Fibroblast of skin of left quadriceps (primary cell): ENCODE results near the gene ROMO1.
"Not testable (repeated sequence)": the region's sequence is repeated elsewhere in the genome, so short reads cannot be mapped to it uniquely, and the experiment has no call there.

ENCODE experiments used
- DNase-seq, 2 experiments: peaks; one replicate each; pipeline ENCODE4 v3.0.0-alpha.2; 2013; ENCODE audit warnings: low read depth in 2 of 2

Gene ROMO1

DNA sequence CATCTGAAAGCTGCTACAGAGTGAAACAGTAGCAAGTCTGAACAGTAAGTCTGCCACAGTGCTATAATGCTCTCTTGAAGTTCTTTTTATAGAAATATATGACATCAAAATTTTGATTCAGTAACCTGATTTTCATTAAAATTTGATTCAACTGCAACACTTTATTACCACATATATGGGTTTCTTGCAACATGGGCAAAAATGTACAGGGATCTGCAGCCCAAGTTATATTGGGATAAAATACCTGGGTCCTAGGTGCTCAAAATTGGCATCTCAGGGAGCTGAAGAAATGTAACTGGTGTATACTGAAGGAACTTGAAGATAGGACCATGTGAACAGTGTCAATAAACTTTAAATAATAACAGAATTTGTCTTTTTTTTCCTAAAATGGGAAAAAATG is 10.8 kb downstream of the ROMO1 start:
- DNase-seq = no peak

DNA sequence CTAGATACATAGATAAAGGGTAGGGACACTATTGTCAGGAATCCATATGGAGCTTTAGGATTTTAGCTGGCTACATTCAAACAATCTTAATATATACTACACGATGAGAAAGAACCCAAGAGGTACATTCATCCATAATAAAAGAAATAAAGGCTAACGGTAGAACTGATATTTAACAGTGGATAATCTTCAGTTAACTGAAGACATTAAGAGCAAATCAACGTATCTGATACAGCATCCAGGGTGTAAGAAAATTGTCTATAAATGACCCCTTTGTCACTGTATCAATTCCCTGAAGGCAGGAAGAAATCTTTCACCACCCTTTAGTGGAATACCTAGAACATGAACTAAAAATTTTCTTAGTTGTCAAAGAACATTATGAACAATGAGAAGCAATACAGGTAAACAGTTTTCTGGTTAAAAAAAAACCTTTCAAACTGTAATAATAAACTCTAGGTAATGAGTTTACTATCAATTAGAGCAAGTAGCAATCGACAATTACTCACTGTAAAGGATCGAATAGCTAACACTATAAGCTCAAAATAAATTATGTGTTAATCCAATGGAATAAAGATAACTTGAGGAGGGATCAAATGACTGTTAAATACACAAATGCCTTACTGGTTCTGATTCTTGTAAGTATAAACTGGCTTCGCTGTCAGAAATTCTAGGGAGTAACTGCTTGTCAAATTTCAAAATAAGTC is 11.8 kb downstream of the ROMO1 start:
- no peak for DNase-seq

DNA sequence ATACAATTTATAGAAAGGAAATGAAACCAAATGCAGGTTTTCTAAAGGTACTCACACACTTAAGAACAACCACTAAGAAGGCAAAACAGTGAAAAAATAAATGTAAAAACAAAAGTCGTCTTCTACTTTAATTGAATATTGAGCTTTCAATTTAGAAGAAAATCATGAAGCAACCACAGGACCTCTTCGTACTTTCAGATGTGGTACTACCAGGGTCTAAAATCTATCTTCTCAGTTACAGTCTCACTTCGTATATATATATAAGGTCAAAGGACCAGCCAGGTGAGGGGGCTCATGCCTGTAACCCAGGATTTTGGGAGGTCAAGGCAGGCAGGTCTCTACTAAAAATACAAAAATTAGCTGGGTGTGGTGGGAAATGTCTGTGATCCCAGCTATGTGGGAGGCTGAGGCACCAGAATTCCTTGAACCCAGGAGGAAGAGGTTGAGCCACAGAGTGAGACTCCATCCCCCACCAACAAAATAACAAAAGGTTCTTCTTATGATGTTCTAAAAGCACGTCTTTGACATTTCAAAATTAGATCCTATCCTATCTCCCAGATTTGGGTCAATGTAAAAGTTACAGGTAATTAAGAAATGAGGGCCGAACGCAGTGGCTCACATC is 12.5 kb downstream of the ROMO1 start:
- no peak for DNase-seq

DNA sequence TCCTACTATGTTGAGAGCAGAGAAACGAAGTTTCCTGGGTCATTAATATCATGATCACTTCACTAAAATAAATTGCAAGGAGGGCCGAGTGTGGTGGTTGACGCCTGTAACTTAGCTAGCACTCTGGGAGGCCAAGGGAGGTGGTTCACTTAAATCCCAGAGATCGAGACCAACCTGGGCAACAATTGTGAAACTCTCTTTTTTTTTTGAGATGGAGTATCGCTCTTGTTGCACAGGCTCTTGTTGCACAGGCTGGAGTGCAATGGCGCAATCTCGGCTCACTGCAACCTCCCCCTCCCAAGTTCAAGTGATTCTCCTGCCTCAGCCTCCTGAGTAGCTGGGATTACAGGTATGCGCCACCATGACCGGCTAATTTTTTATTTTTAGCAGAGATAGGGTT is 13.9 kb downstream of the ROMO1 start:
- DNase-seq = not testable (repeated sequence)

DNA sequence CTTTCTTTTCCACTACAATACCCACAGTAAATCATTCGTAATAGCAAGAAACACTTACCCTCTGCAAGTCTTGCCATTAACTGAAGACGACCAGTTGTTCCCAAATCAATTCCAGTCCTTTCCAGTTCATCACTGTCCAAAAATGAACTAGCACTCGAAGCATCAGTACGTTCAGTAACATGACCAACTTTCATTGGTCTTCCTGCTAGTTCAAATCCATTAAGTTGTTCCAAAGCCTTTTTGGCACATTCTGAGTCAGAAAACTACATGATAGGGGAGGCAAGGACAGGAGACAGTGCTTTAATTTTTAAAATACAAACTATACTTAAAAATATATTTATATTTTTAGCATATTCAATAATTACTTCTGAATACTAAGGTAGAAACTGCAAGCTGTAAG is 14.9 kb downstream of the ROMO1 start:
- no peak for DNase-seq

DNA sequence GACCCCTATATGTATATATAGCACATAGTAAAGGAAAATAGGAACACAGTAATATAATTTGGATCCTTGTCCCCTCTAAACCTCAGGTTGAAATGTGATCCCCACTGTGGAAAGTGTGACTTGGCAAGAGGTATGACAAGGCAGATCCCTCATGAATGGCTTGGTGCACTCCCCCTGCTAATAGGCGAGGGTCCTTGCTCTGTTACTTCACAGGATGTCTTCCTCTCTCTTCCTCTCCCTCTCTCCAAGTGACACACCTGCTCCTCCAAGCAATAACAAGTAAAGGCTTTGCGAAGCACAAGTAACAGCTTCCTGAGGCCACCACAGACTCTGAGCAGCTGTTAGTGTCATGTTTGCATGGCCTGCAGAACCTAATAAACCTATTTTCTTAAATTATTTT is 16.4 kb downstream of the ROMO1 start:
- DNase-seq = no peak

DNA sequence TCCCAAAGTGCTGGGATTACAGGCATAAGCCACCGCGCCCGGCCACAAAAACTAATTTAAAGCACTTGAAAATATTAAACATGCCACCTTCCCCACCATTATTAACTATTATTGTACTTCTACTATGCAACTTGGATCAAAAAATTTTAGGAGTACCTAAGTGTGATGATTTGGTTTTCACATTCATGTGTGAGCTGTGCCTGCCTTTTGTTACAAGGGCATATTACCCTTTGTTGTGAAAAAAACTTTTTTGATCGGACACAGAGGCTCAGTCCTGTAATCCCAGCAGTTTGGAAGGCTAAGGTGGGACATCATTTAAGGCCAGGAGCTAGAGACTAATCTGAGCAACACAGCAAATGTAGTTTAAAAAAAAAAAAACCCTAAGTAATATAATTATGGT is 17.1 kb downstream of the ROMO1 start:
- no peak for DNase-seq

DNA sequence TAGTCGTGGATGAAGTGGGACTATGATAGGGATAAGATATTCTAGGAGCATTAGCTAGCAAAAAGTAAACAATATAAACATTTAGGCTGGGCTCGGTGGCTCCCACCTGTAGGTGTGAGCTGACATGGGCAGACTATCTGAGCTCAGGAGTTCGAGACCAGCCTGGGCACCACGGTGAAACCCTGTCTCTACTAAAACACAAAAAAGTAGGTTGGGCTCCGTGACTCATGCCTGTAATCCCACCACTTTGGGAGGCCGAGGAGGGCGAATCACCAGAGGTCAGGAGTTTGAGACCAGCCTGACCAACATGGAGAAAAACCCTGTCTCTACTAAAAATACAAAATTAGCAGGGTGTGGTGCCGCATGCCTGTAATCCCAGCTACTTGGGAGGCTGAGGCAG is 19.1 kb downstream of the ROMO1 start:
- DNase-seq = not testable (repeated sequence)

DNA sequence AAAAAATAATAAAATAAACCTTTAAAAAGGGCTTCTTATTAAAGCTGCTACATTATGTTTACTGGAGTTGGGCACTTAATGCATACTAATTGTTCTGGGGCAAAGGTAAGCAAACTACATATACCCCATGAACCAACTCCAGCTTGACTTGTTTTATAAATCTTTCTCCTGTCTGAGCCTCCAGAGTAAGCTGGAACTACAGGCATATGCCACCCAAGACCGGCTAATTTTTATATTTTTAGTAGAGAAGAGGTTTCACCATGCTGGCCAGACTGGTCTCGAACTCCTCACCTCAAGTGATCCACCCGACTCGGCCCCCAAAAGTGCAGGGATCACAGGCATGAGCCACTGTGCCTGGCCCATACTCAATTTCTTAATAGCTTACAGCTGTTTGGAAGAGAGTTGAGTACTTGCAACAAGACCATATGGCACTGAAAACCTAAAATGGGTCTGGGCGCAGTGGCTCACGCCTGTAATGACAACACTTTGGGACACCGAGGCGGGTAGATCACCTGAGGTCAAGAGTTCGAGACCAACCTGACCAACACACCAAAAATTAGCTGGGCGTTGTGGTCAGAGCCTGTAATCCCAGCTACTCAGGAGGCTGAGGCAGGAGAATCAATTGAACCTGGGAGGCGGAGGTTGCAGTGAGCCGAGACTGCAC is 19.9 kb downstream of the ROMO1 start:
- DNase-seq = no peak

DNA sequence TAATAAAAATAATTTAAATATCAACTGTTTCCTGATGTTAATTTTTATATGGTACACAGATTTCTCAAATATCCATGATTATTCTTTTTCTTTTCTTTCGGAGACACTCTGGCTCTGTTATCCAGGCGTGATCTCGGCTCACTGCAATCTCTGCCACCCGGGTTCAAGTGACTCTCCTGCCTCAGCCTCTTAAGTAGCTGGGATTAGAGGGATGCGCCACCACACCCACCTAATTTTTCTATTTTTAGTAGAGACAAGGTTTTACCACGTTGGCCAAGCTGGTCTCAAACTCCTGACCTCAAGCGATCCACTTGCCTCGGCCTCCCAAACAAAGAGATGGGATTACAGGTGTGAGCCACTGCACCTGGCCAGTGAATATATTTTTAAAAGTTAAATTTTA is 20.5 kb downstream of the ROMO1 start:
- no peak for DNase-seq

DNA sequence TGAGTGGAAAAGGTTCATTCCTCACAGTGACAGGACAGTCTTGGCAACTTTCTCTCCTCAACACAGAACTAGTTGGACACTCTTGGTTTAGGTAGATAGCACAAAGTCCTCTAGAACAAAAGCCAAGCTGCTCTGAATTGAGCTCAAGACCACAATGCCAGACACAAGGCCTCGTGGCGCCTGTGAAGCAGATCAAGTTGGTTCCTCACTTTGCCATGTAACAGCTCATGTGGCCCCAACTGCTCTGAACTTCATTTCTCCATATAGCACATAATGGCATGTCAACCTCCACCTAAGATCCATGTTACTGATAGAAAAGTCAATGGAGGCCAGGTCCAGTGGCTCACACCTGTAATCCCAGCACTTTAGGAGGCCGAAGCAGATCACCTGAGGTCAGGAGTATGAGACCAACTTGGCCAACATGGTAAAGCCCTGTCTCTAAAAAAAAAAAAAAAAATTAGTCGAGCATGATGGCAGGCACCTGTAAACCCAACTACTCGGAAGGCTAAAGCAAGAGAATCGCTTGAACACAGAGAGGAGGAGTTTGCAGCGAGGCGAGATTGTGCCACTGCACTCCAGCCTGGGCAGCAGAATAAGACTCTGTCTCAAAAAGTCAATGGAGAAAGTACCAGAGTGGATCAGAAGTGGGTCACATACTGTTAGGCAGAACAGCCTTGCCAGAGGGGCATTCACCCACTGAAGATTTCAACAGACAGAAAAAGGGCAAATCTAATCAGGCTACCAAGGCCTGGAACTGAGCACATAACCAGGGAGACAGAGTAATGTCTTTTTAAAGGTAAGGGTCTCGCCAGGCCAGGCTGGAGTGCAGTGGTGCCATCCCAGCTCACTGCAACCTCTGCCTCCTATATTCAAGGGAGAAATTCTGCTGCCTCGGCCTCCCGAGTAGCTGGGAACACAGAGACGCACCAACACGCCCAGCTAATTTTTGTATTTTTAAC is 21.2 kb downstream of the ROMO1 start:
- DNase-seq = no peak

DNA sequence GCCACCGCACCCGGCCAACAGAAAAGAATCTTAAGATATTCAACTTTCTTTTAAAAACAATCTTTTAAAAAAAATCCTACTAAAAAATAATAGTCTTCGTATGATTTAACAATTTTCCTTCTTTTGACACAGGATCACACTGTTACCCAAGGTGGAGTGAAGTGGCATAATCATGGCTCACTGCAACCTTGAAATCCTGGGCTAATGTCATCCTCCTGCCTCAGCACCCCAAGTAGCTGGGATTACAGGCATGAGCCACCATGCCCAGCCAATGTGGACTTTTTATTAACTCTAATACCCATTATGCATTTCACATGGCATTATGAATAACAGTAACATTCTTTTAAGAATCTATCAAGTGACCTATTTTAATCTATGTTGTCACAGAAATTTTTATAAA is 22.0 kb downstream of the ROMO1 start:
- no peak for DNase-seq

DNA sequence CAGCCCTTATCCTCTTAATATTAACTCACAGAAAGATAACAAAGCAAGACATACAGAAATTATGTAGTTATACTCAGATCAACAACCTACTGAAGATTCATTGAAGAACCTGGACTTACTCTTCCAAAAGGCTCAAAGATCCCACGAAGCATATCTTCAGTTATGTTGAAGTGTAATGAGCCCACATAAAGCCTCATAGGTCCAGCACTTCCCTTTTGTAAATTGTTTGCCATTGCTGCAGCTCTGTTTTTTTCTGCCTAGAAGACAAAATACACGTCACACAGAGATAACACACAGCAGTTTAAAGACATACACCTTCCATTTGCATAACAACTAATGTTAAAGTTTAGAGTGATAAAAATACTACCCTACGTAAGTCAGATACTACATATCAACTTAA is 22.4 kb downstream of the ROMO1 start:
- no peak for DNase-seq

DNA sequence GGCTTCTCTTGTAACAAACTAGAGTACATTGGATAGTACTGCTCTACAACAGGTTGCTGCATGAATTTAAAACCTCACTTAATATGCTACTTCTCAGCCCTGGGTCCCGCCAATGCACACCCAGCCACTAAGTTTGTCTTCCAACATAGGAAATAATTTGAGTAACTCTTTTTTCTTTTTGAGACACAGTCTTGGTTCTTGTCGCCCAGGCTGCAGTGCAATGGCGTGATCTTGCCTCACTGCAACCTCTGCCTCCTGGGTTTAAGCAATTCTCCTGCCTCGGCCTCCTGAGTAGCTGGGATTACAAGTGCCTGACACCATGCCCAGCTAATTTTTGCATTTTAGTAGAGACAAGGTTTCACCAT is 24.1 kb downstream of the ROMO1 start:
- not testable (repeated sequence) for DNase-seq

DNA sequence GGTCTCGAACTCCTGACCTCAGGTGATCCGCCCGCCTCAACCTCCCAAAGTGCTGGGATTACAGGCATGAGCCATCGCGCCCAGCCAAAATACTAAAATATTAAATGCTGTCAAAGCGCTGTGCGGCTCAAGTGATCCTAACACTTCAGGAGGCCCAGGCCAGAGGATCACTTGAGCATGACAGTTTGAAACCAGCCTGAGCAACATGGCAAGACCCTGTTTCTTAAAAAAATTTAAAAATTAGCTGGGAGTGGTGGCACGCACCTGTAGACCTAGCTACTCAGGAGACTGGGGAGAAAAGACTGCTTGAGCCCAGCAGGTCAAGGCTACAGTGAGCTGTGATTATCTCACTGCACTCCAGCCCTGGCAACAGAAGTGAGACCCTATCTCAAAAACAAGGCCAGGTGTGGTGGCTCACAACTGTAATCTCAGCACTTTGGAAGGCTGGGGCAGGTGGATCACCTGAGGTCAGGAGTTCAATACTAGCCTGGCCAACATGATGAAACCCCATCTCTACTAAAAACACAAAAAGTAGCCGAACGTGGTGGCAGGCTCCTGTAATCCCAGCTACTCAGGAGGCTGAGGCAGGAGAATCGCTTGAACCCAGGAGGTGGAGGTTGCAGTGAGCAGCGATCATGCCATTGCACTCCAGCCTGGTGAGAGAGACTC is 24.6 kb downstream of the ROMO1 start:
- not testable (repeated sequence) for DNase-seq

DNA sequence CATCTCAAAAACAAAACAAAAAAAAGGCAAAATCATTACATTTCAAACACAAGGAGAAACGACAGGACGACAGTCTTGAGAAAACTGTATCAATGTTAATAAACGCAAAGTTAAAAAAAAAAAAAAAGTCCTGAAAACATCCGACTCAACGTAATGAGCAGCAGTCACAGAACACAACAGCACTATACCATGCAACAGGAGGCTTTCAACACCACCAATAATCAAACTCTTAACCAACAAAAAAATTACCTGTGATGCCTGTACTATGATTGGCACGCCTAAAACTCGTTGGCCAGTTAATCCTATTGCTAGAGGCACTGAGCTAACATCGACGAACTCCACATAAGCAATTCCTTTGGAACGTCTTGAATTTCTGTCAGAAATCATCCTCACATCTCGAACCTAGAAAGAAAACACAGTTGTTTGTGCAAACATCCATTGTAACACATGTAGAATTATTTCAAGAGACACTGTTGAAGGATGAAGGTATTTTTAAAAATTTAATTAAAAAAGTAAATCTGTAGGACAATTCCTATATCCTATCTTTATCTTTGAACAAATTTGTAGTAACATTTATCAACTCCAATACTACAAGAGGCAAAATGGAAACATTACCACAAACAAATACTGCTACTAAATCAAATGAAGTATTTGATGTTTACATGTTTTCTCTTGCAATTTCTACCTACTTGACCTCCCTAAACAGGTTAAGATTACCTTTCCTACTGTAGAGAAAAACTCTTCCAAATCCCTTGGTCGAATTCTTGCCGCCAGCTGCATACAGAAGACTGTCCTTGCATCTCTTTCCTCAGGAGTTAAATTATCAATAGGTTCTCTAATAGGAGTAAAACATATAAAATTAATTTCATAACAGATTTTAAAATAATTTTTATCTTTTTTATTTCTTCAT is 25.4 kb downstream of the ROMO1 start:
- DNase-seq = no peak

DNA sequence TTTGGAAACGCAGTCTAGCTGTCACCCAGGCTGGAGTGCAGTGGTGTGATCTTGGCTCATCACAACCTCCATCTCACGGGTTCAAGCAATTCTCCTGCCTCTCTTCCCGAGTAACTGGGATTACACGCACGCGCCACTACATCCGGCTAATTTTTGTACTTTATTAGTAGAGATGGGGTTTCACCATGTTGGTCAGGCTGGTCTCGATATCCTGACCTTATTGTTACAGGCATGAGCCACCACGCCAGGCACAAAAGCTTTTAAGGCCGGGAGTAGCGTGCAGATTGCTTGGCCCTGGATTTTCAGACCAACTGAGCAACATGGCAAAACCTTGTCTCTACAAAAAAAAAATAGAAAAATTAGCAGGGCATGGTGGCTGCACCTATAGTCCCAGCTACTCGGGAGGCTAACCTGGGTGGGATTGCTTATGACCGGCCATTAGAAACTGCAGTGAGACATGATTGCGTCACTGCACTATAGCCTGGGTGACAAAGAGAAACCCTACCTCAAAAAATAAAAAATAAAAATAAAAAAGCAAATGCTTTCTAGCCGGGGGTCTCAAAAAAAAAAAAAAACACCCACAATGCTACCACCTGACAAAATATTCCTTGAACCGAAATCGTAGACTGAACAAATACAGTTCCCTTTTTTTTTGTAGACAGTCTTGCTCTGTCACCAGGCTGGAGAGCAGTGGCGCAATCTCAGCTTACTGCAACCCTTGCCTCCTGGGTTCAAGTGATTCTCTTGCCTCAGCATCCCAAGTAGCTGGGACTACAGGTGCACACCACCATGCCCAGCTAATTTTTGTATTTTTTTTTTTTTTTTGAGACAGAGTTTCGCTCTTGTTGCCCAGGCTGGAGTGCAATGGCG is 27.9 kb downstream of the ROMO1 start:
- no peak for DNase-seq

DNA sequence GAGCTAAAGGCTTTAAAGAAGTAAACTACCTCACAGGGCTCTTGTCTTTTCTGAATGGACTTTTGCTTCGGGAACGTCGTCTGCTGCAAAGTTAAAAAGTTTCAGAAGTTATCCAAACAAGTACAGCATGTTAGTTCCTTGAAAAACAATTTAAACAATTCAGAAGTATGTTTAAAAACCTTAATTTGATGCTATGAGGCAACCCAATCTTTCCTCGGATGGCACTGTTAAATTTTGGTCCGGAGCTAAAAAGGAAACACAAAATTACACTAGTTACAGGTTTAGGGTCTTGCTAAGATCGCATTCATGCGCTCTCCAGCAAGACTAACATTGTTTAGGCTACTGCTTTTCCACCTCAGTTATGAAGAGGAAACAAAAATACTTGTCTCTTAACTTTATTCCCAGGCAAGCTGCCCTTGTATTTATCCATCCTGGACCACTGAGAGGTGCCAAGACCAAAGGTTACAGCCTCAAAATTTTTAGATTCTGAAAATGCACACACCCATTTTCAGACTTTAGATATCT is 30.1 kb downstream of the ROMO1 start:
- no peak for DNase-seq

DNA sequence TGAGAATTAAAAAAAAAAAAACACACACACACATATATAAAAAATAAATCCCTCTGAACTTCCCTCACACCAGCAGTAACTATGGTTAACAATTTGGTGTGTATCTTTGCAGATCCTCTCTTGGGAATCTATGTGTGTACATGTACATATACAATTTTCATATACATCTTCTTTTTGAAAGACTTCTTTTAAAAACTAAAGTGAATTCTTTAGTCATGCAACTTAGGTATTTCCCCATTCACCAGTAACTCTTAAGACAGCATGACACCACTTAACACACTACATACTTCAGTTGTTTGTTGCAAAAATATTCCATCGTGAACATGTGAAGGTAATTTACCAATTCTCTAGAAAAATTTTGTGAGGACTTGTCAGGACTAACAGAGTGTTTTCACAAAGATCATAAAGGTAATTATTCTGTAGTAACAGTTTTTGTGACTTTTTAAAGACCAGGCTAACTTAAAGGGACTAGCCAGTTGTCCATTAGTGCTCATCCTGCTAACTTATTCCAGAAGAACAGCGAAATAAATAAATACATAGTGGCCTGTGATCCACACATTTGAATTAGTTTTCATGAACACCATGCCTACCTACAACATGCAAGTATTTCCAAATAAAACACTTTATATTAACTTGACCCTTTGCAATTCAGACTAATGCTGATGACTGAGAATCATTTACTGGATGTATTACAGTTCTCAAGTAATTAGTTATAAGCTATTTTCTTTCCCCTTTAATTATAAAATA is 30.8 kb downstream of the ROMO1 start:
- no peak for DNase-seq
